H1 (cell line): Measurements from ENCODE around the gene SYT10. TPM values are rescaled to one million over a fixed set of nuclear protein-coding genes. Genes with fewer than 3 reads are reported as not detected.
"Not testable (repeated sequence)": the region's sequence is repeated elsewhere in the genome, so short reads cannot be mapped to it uniquely, and the experiment has no call there.

ENCODE experiments used
- CTCF ChIA-PET: fragments of 300-600 bp; sonication (Branson Sonifier 250); formaldehyde crosslinking; loops from one replicate; lab custom pipeline; 2021; ENCODE audit not compliant: partially characterized antibody; lab: Charles Lee
- POLR2A ChIA-PET: fragments of 300-600 bp; sonication (Branson Sonifier 250); formaldehyde crosslinking; loops from one replicate; lab custom pipeline; 2021; ENCODE audit warnings: inconsistent platforms; ENCODE audit not compliant: partially characterized antibody; lab: Charles Lee
- DNase-seq, 2 experiments: peaks; one replicate each; pipeline versions ENCODE4 v3.0.0 to v3.0.0-alpha.2; 2010 to 2022; ENCODE audit warnings: low spot score in 2 of 2, low read depth in 1 of 2, mixed read lengths in 1 of 2
- FAIRE-seq: peaks from 2 replicates; lab custom pipeline; 2011; peaks lifted over from hg19 to GRCh38; lab: Jason Lieb, UNC
- H2AFZ ChIP-seq: 2 replicates; pipeline ENCODE4 v1.8.1; 2012; ENCODE audit warnings: low read length, inconsistent platforms
- H2AK5ac ChIP-seq: 2 replicates; pipeline ENCODE4 v1.6.1; 2013; ENCODE audit warnings: low read depth, low read length
- H2BK120ac ChIP-seq: replicated peaks from 2 replicates; pipeline ENCODE3; 2013; ENCODE audit warnings: low read depth, low read length, inconsistent platforms
- H2BK12ac ChIP-seq: 2 replicates; pipeline ENCODE4 v1.6.1; 2013; ENCODE audit warnings: low read depth, low read length
- H2BK15ac ChIP-seq: 2 replicates; pipeline ENCODE4 v1.6.1; 2013; ENCODE audit warnings: low read length
- H2BK20ac ChIP-seq: 2 replicates; pipeline ENCODE4 v1.6.1; 2013; ENCODE audit warnings: low read length
- H2BK5ac ChIP-seq: 2 replicates; pipeline ENCODE4 v1.6.1; 2013; ENCODE audit warnings: low read depth, low read length
- H3K14ac ChIP-seq: 2 replicates; pipeline ENCODE4 v1.6.1; 2013; ENCODE audit warnings: inconsistent platforms; ENCODE audit not compliant: insufficient read length
- H3K18ac ChIP-seq: 2 replicates; pipeline ENCODE4 v1.6.1; 2013; ENCODE audit warnings: low read length; ENCODE audit errors: extremely low read depth
- H3K23ac ChIP-seq: 2 replicates; pipeline ENCODE4 v1.6.1; 2013; ENCODE audit warnings: inconsistent platforms; ENCODE audit not compliant: insufficient read length
- H3K23me2 ChIP-seq: 2 replicates; pipeline ENCODE4 v1.6.1; 2013; ENCODE audit warnings: low read depth, low read length
- H3K27ac ChIP-seq: 2 replicates; pipeline ENCODE4 v1.6.1; 2011; ENCODE audit warnings: low read depth, low read length, inconsistent platforms
- H3K27me3 ChIP-seq, 4 experiments: replicated peaks in 1 of 4; 1 replicate in 1 of 4; 2 replicates in 3 of 4; pipeline versions ENCODE4 v1.6.1 to v1.8.1; 2011 to 2013; ENCODE audit warnings: low read length in 3 of 4, mild to moderate bottlenecking in 3 of 4, inconsistent platforms in 2 of 4, mixed read lengths in 2 of 4, moderate library complexity in 1 of 4; ENCODE audit not compliant: control insufficient read depth in 3 of 4, insufficient read depth in 3 of 4; ENCODE audit errors: extremely low read depth in 1 of 4
- H3K36me3 ChIP-seq, 4 experiments: 2 replicates each; pipeline versions ENCODE4 v1.6.1 to v1.8.1; 2011 to 2013; ENCODE audit warnings: mild to moderate bottlenecking in 4 of 4, low read length in 3 of 4, moderate library complexity in 2 of 4, control low read depth in 1 of 4, inconsistent platforms in 1 of 4; ENCODE audit not compliant: insufficient read depth in 4 of 4, control insufficient read depth in 2 of 4
- H3K4ac ChIP-seq: replicated peaks from 2 replicates; pipeline ENCODE3; 2013; ENCODE audit warnings: low read length, low read depth, mixed read lengths, inconsistent platforms; ENCODE audit not compliant: insufficient read length
- H3K4me1 ChIP-seq, 4 experiments: replicated peaks in 1 of 4; 1 replicate in 1 of 4; 2 replicates in 3 of 4; pipeline versions ENCODE4 v1.6.1 to v1.8.1; 2011 to 2013; ENCODE audit warnings: low read length in 3 of 4, inconsistent platforms in 2 of 4, mixed read lengths in 1 of 4; ENCODE audit not compliant: insufficient read depth in 4 of 4, control insufficient read depth in 3 of 4
- H3K4me2 ChIP-seq, 2 experiments: 2 replicates each; pipeline versions ENCODE4 v1.6.1 to v1.8.1; 2011 to 2013; ENCODE audit warnings: low read depth in 2 of 2, low read length in 2 of 2, control low read depth in 1 of 2, inconsistent platforms in 1 of 2, mild to moderate bottlenecking in 1 of 2; ENCODE audit not compliant: insufficient read depth in 1 of 2
- H3K4me3 ChIP-seq, 4 experiments: fragments of 200-600, 300-600 bp in 1 of 4; sonication (generic), shearing (Covaris generic), sonication (Bioruptor Twin) in 1 of 4; 2 replicates each; pipeline versions ENCODE4 v1.5.1 to v1.8.1; 2011 to 2016; ENCODE audit warnings: low read length in 4 of 4, low read depth in 3 of 4, control low read depth in 2 of 4, inconsistent platforms in 2 of 4, mild to moderate bottlenecking in 2 of 4, mixed read lengths in 1 of 4, moderate library complexity in 1 of 4; ENCODE audit not compliant: insufficient read depth in 2 of 4; ENCODE audit errors: extremely low read depth in 1 of 4
- H3K56ac ChIP-seq: replicated peaks from 2 replicates; pipeline ENCODE3; 2013; ENCODE audit warnings: low read depth, mild to moderate bottlenecking, mixed read lengths, low read length, inconsistent platforms; ENCODE audit not compliant: insufficient read length
- H3K79me1 ChIP-seq: 2 replicates; pipeline ENCODE4 v1.6.1; 2013; ENCODE audit warnings: low read depth, low read length, control low read depth
- H3K79me2 ChIP-seq, 2 experiments: 2 replicates each; pipeline versions ENCODE4 v1.6.1 to v1.8.1; 2012 to 2013; ENCODE audit warnings: low read length in 2 of 2, mild to moderate bottlenecking in 2 of 2, inconsistent platforms in 1 of 2; ENCODE audit not compliant: insufficient read depth in 2 of 2, control insufficient read depth in 1 of 2
- H3K9ac ChIP-seq, 4 experiments: replicated peaks in 1 of 4; 1 replicate in 1 of 4; 2 replicates in 3 of 4; pipeline versions ENCODE4 v1.6.1 to v1.8.1; 2011 to 2013; ENCODE audit warnings: low read depth in 3 of 4, low read length in 3 of 4, control low read depth in 2 of 4, mild to moderate bottlenecking in 2 of 4, moderate library complexity in 2 of 4, inconsistent platforms in 1 of 4; ENCODE audit errors: extremely low read depth in 1 of 4
- H3K9me3 ChIP-seq, 2 experiments: 2 replicates each; pipeline versions ENCODE4 v1.6.1 to v1.8.1; 2012 to 2013; ENCODE audit warnings: mild to moderate bottlenecking in 2 of 2, moderate library complexity in 2 of 2, control low read depth in 1 of 2, inconsistent platforms in 1 of 2, low read depth in 1 of 2, low read length in 1 of 2, mixed read lengths in 1 of 2; ENCODE audit not compliant: insufficient read depth in 2 of 2
- H4K20me1 ChIP-seq, 2 experiments: replicated peaks in 1 of 2; 2 replicates each; pipeline versions ENCODE3 to v1.8.1; 2011 to 2013; ENCODE audit warnings: inconsistent platforms in 2 of 2, low read length in 2 of 2, mild to moderate bottlenecking in 1 of 2; ENCODE audit not compliant: insufficient read depth in 2 of 2, control insufficient read depth in 1 of 2
- H4K5ac ChIP-seq: 2 replicates; pipeline ENCODE4 v1.6.1; 2013; ENCODE audit warnings: low read length, low read depth, mixed read lengths, inconsistent platforms; ENCODE audit not compliant: insufficient read length
- H4K8ac ChIP-seq: 2 replicates; pipeline ENCODE4 v1.8.0; 2013; ENCODE audit warnings: mild to moderate bottlenecking, moderate library complexity, low read length, inconsistent platforms; ENCODE audit not compliant: insufficient read depth; ENCODE audit errors: extremely low read depth
- H4K91ac ChIP-seq: replicated peaks from 2 replicates; pipeline ENCODE3; 2013; ENCODE audit warnings: low read length, mixed read lengths, inconsistent platforms; ENCODE audit not compliant: insufficient read length
- ASH2L ChIP-seq: fragments of 200-600, 300-600 bp; sonication (generic); IDR thresholded peaks from one replicate; pipeline ENCODE4 v1.7.1; 2017; ENCODE audit warnings: low read length
- CBX5 ChIP-seq: fragments of 300-800, 300-1000 bp; sonication (generic); IDR thresholded peaks from 2 replicates; pipeline ENCODE4 v1.7.1; 2016; ENCODE audit warnings: antibody characterized with exemption, low read length, low read depth
- CBX8 ChIP-seq: fragments of 300-800, 300-1000 bp; sonication (generic); IDR thresholded peaks from 2 replicates; pipeline ENCODE4 v1.7.1; 2016; ENCODE audit warnings: low read depth, low read length, borderline replicate concordance
- EZH2 ChIP-seq: fragments of 200-600 bp; sonication (generic); IDR thresholded peaks from 2 replicates; pipeline ENCODE4 v1.7.1; 2012; ENCODE audit warnings: low read depth, mild to moderate bottlenecking, moderate library complexity, low read length, inconsistent platforms; ENCODE audit not compliant: severe bottlenecking
- FOSL1 ChIP-seq: IDR thresholded peaks from 2 replicates; pipeline ENCODE4 v1.6.1; 2011; ENCODE audit warnings: mild to moderate bottlenecking, low read depth, low read length, moderate library complexity; ENCODE audit not compliant: insufficient read depth
- WGBS, 2 experiments: shearing (Covaris generic) in 1 of 2; methylation state at CpG; one replicate each; pipeline versions ENCODE4 v1.1.6 to v1.1.7; 2013 to 2015; ENCODE audit warnings: low lambda C conversion rate in 2 of 2, mixed read lengths in 2 of 2, inconsistent platforms in 1 of 2, low coverage in 1 of 2, missing lambda C conversion rate in 1 of 2; ENCODE audit not compliant: insufficient replicate concordance in 2 of 2, insufficient coverage in 1 of 2, insufficient read length in 1 of 2; ENCODE audit errors: extremely low coverage in 1 of 2, missing lambda C conversion rate in 1 of 2; 5-methylcytosine and 5-hydroxymethylcytosine counted together
- polyA plus RNA-seq, 7 experiments: library from polyadenylated mRNA; depleted of rRNA in 3 of 7; stranded (reverse) in 5 of 7; unstranded in 2 of 7; fragments of >200 nt in 5 of 7; fragments of 200-250 nt in 2 of 7; gene quantifications; 1 replicate in 5 of 7; 2 replicates in 1 of 7; 4 replicates in 1 of 7; pipeline versions ENCODE4 v1.2.1 to v1.2.3, GENCODE V29; 2011 to 2013; ENCODE audit warnings: missing spikeins in 2 of 7, mixed read lengths in 2 of 7
- total RNA-seq: library from RNA; stranded (reverse); fragmentation: NEBNext Ultra II Directional; extraction: Animal tissue kit (Norgen Biotek cat#: 25700); gene quantifications from 2 replicates; pipeline ENCODE4 v1.2.1, GENCODE V29; 2021

Gene SYT10
- total and polyA plus RNA-seq, 2 of the 8 experiments (the other 6 are each of a cell fraction or from before 2014, with no cell fraction given) = 0.97 to 2.6 TPM

GRCh38 chr12:33423706-33424105 is 15.9 kb downstream of the SYT10 start (continued):
- TF ChIP-seq CBX8 (no peak), CBX5 (no peak), FOSL1 (no peak), ASH2L (no peak), EZH2 (no peak)

DNA sequence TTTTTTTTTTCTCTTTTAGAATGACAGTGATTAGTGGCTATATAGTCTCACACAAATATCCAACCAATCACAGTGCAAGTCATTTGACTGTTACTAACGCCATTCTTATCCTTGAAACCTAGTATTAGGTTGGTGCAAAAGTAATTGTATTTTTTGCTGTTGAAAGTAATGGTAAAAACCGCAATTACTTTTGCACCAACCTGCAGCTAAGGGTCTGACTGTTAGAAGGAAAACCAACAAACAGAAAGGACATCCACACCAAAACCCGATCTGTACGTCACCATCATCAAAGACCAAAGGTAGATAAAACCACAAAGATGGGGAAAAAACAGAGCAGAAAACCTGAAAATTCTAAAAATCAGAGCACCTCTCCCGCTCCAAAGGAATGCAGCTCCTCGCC is 27.2 kb downstream of the SYT10 start:
- POLR2A ChIA-PET, H4K91ac ChIP-seq, DNase-seq, H4K5ac ChIP-seq, H2BK20ac ChIP-seq, H4K20me1 ChIP-seq, H3K4me2 ChIP-seq, H2BK5ac ChIP-seq, H3K27me3 ChIP-seq, H3K27ac ChIP-seq, H3K23ac ChIP-seq, H3K23me2 ChIP-seq, H2AFZ ChIP-seq, H3K36me3 ChIP-seq, H2AK5ac ChIP-seq, FAIRE-seq, H3K14ac ChIP-seq, H2BK15ac ChIP-seq, H2BK120ac ChIP-seq, H3K4ac ChIP-seq, H4K8ac ChIP-seq, H3K4me1 ChIP-seq, H3K18ac ChIP-seq, H2BK12ac ChIP-seq, H3K79me2 ChIP-seq, CTCF ChIA-PET, H3K9ac ChIP-seq, H3K56ac ChIP-seq, H3K79me1 ChIP-seq, H3K9me3 ChIP-seq, H3K4me3 ChIP-seq: not testable (repeated sequence)
- 97% methylated on average over 6 of the region's 6 CpGs; no CpG with 5 or more reads in 1 of the 2 experiments for WGBS, 2 experiments
